ENCODE results near the gene GFER. TPM values are rescaled to one million over a fixed set of nuclear protein-coding genes. Genes with fewer than 3 reads are reported as not detected.
"Not testable (repeated sequence)": the region's sequence is repeated elsewhere in the genome, so short reads cannot be mapped to it uniquely, and the experiment has no call there.

GFER gene
- total and polyA plus RNA-seq, 7 donors, result 18.9 to 53.2 (median 34.2) TPM

GRCh38 chr16:1950559-1950958 lies 33.4 kb upstream of the GFER start:
- peak; percentile 62 to 90 for DNase-seq
- 25 to 48% (median 43%) methylated on average over 17 to 19 of the region's 19 CpGs for WGBS, 3 donors
- intact Hi-C loops (cut with DNase I), result no loop called here
- ATAC-seq, result peak; percentile 70 to 75 (median 74)
- H3K4me3 ChIP-seq, result peak overlapping the region; percentile 2
- peaks cover 30% of the 10 kb centered on the region for H3K4me1 ChIP-seq
- H3K9me3 ChIP-seq, result no peaks in the 10 kb centered on the region
- TF ChIP-seq CTCF (IDR thresholded peaks at IDR 0.05), result no peak
- H3K27me3 ChIP-seq (ENCODE audit: insufficient read depth in 3 of 3, low read length in 2 of 3), result no peaks in the 10 kb centered on the region
- H3K27ac ChIP-seq, result peak overlapping the region; percentile 90
- peaks cover 0 to 6% of the 10 kb centered on the region in 2 donors for H3K36me3 ChIP-seq (ENCODE audit: insufficient read depth in 1 of 2, low read depth in 1 of 2)

- WGBS, 3 donors, result 31 to 52% (median 36%) methylated on average over 22 of the region's 22 CpGs
- peak; percentile 24 to 46 (median 27) for ATAC-seq
- no peak for TF ChIP-seq CTCF (IDR thresholded peaks at IDR 0.05)
- no peaks in the 10 kb centered on the region for H3K9me3 ChIP-seq
- intact Hi-C loops (cut with DNase I), result no loop called here
- DNase-seq, result peak in 1 of 2 donors; percentile 72
- no peaks in the 10 kb centered on the region for H3K36me3 ChIP-seq (ENCODE audit: insufficient read depth in 1 of 2, low read depth in 1 of 2)
- H3K4me3 ChIP-seq, result peak overlapping the region; percentile 76
- H3K4me1 ChIP-seq, result peaks cover 16% of the 10 kb centered on the region
- H3K27me3 ChIP-seq (ENCODE audit: insufficient read depth in 3 of 3, low read length in 2 of 3), result no peaks in the 10 kb centered on the region
- H3K27ac ChIP-seq, result peak overlapping the region; percentile 90
Measured at GRCh38 chr16:1953734-1954133, 30.3 kb upstream of the GFER start.

- WGBS, 3 donors, result 88 to 92% (median 90%) methylated on average over 20 to 22 of the region's 22 CpGs
Measured at GRCh38 chr16:1957434-1958142, 26.4 kb upstream of the GFER start.

GRCh38 chr16:1958143-1958491 lies 25.9 kb upstream of the GFER start:
- intact Hi-C loops (cut with DNase I), result loop anchor here in 1 of 2 donors (1.0 kb wide), 1 partner anchor 14 kb away; the partner anchor contains the start of gene TBL3
- not testable (repeated sequence) for H3K27ac ChIP-seq; ATAC-seq; H3K4me3 ChIP-seq; DNase-seq; H3K9me3 ChIP-seq; H3K27me3 ChIP-seq (ENCODE audit: insufficient read depth in 3 of 3, low read length in 2 of 3)
- peaks cover 19% of the 10 kb centered on the region for H3K4me1 ChIP-seq
- peaks cover 0 to 24% of the 10 kb centered on the region in 2 donors for H3K36me3 ChIP-seq (ENCODE audit: insufficient read depth in 1 of 2, low read depth in 1 of 2)
- 78 to 80% (median 79%) methylated on average over 27 to 30 of the region's 30 CpGs for WGBS, 3 donors

More at GRCh38 chr16:1957434-1958142, 26.4 kb upstream of the GFER start:
- not testable (repeated sequence) for H3K4me3 ChIP-seq; H3K27ac ChIP-seq; H3K9me3 ChIP-seq; DNase-seq; H3K27me3 ChIP-seq (ENCODE audit: insufficient read depth in 3 of 3, low read length in 2 of 3); ATAC-seq
- peaks cover 0 to 18% of the 10 kb centered on the region in 2 donors for H3K36me3 ChIP-seq (ENCODE audit: insufficient read depth in 1 of 2, low read depth in 1 of 2)
- intact Hi-C loops (cut with DNase I), result loop anchor here in 1 of 2 donors (1.0 kb wide), 1 partner anchor 15 kb away; the partner anchor contains the start of gene TBL3
- H3K4me1 ChIP-seq, result peaks cover 19% of the 10 kb centered on the region

GRCh38 chr16:1958715-1959268 lies 25.2 kb upstream of the GFER start:
- DNase-seq (no peak), ATAC-seq (peak in 3 of 4 donors; percentile 2)
- no peak for TF ChIP-seq CTCF (IDR thresholded peaks at IDR 0.05)
- Histone ChIP-seq H3K27me3 (ENCODE audit: insufficient read depth in 3 of 3, low read length in 2 of 3) (no peaks in the 10 kb centered on the region), H3K9me3 (no peaks in the 10 kb centered on the region), H3K4me1 (peaks cover 25% of the 10 kb centered on the region), H3K4me3 (peak overlapping the region; percentile 92), H3K27ac (peak overlapping the region; percentile 87), H3K36me3 (ENCODE audit: insufficient read depth in 1 of 2, low read depth in 1 of 2) (peaks cover 0 to 30% of the 10 kb centered on the region in 2 donors)
- WGBS, 3 donors, result 30 to 42% (median 30%) methylated on average over 13 to 14 of the region's 14 CpGs
- intact Hi-C loops (cut with DNase I), result loop anchor here in 1 of 2 donors (1.0 kb wide), 1 partner anchor 14 kb away; the partner anchor contains the start of gene TBL3
